Osteoblast (primary cell): ENCODE results near the gene ANO2. TPM values are rescaled to one million over a fixed set of nuclear protein-coding genes. Genes with fewer than 3 reads are reported as not detected.

Experiments
- DNase-seq: peaks from one replicate; pipeline ENCODE4 v3.0.0; 2011; ENCODE audit warnings: low spot score, mixed read lengths; ENCODE audit not compliant: insufficient read length; ENCODE audit errors: missing footprints
- H2AFZ ChIP-seq: 2 replicates; pipeline ENCODE4 v1.6.0; 2011; ENCODE audit warnings: mild to moderate bottlenecking, low read length
- H3K27ac ChIP-seq: 2 replicates; pipeline ENCODE4 v1.5.1; 2011; ENCODE audit warnings: mild to moderate bottlenecking, low read depth, low read length, moderate library complexity
- H3K27me3 ChIP-seq: 2 replicates; pipeline ENCODE4 v1.6.0; 2012; ENCODE audit warnings: mild to moderate bottlenecking, control low read depth, inconsistent platforms, low read length, moderate library complexity; ENCODE audit not compliant: insufficient read depth
- H3K36me3 ChIP-seq: 2 replicates; pipeline ENCODE4 v1.5.1; 2011; ENCODE audit warnings: mild to moderate bottlenecking, low read length, control low read depth, moderate library complexity; ENCODE audit not compliant: insufficient read depth
- H3K4me1 ChIP-seq: 2 replicates; pipeline ENCODE4 v1.5.1; 2011; ENCODE audit warnings: mild to moderate bottlenecking, low read length, control low read depth, moderate library complexity; ENCODE audit not compliant: insufficient read depth
- H3K4me2 ChIP-seq: 2 replicates; pipeline ENCODE4 v1.6.0; 2011; ENCODE audit warnings: mild to moderate bottlenecking, low read length; ENCODE audit not compliant: insufficient read depth
- H3K4me3 ChIP-seq: fragments of 200-600 bp; sonication (generic); 3 replicates; pipeline ENCODE4 v1.5.1; 2012; ENCODE audit warnings: mild to moderate bottlenecking, low read length, inconsistent platforms; ENCODE audit not compliant: insufficient read depth
- H3K79me2 ChIP-seq: 2 replicates; pipeline ENCODE4 v1.6.0; 2012; ENCODE audit warnings: mild to moderate bottlenecking, low read length, control low read depth, inconsistent platforms; ENCODE audit not compliant: insufficient read depth
- H3K9me3 ChIP-seq: 2 replicates; pipeline ENCODE4 v1.5.1; 2011; ENCODE audit warnings: low read depth, low read length, control low read depth
- H4K20me1 ChIP-seq: 2 replicates; pipeline ENCODE4 v1.6.0; 2012; ENCODE audit warnings: mild to moderate bottlenecking, low read length, control low read depth; ENCODE audit not compliant: insufficient read depth
- CTCF ChIP-seq: IDR thresholded peaks from 2 replicates; pipeline ENCODE4 v1.5.1; 2011; ENCODE audit warnings: mild to moderate bottlenecking, low read depth, low read length, moderate library complexity; ENCODE audit errors: extremely low read depth
- total RNA-seq: library from RNA; depleted of rRNA; stranded (reverse); fragments of >200 nt; gene quantifications from 2 replicates; pipeline ENCODE4 v1.2.3, GENCODE V29; 2012

ANO2 gene
- total RNA-seq, 1 donor: under 0.01 TPM

- Histone ChIP-seq H3K79me2 (no peaks in the 10 kb centered on the region), H2AFZ (no peak overlapping the region), H3K4me2 (no peak overlapping the region), H3K27me3 (no peaks in the 10 kb centered on the region), H4K20me1 (no peaks in the 10 kb centered on the region), H3K36me3 (no peaks in the 10 kb centered on the region), H3K4me3 (no peak overlapping the region), H3K4me1 (no peaks in the 10 kb centered on the region), H3K27ac (no peak overlapping the region), H3K9me3 (no peaks in the 10 kb centered on the region)
- TF ChIP-seq CTCF: no peak
- DNase-seq: peak; percentile 59
These were observed 35.5 kb downstream of the ANO2 start for GRCh38 chr12:5909560-5909959.

GRCh38 chr12:5908251-5908650 lies 36.8 kb downstream of the ANO2 start:
- Histone ChIP-seq H3K36me3 (no peaks in the 10 kb centered on the region), H3K4me2 (no peak overlapping the region), H3K9me3 (no peaks in the 10 kb centered on the region), H3K27me3 (no peaks in the 10 kb centered on the region), H3K27ac (no peak overlapping the region), H3K4me1 (no peaks in the 10 kb centered on the region), H3K79me2 (no peaks in the 10 kb centered on the region), H4K20me1 (no peaks in the 10 kb centered on the region), H2AFZ (no peak overlapping the region), H3K4me3 (no peak overlapping the region)
- DNase-seq: no peak
- no peak for TF ChIP-seq CTCF

GRCh38 chr12:5907807-5908206 lies 37.3 kb downstream of the ANO2 start:
- H3K36me3 ChIP-seq: no peaks in the 10 kb centered on the region
- H3K4me1 ChIP-seq: no peaks in the 10 kb centered on the region
- no peak overlapping the region for H3K4me3 ChIP-seq
- H3K79me2 ChIP-seq: no peaks in the 10 kb centered on the region
- H3K9me3 ChIP-seq: no peaks in the 10 kb centered on the region
- H4K20me1 ChIP-seq: no peaks in the 10 kb centered on the region
- H2AFZ ChIP-seq: no peak overlapping the region
- H3K27me3 ChIP-seq: no peaks in the 10 kb centered on the region
- H3K4me2 ChIP-seq: no peak overlapping the region
- DNase-seq: no peak
- no peak overlapping the region for H3K27ac ChIP-seq
- TF ChIP-seq CTCF: no peak

GRCh38 chr12:5905757-5906156 lies 39.3 kb downstream of the ANO2 start:
- Histone ChIP-seq H3K36me3 (no peaks in the 10 kb centered on the region), H3K4me1 (no peaks in the 10 kb centered on the region), H4K20me1 (no peaks in the 10 kb centered on the region), H3K4me3 (no peak overlapping the region), H3K4me2 (no peak overlapping the region), H3K27me3 (no peaks in the 10 kb centered on the region), H2AFZ (no peak overlapping the region), H3K9me3 (no peaks in the 10 kb centered on the region), H3K27ac (no peak overlapping the region), H3K79me2 (no peaks in the 10 kb centered on the region)
- DNase-seq: no peak
- TF ChIP-seq CTCF: no peak
